GM23338 (cell line): ENCODE results near the gene CLSTN2. TPM values are rescaled to one million over a fixed set of nuclear protein-coding genes. Genes with fewer than 3 reads are reported as not detected.

Experiments used
- ATAC-seq: fragments of 200-7000 bp; cut with Tn5 transposase; 3 replicates; pipeline ENCODE4 v1.9.1; 2020
- DNase-seq: peaks from one replicate; pipeline ENCODE4 v3.0.0-alpha.2; 2015; ENCODE audit warnings: low spot score
- H2AFZ ChIP-seq: fragments of 200-600 bp; sonication (generic); 2 replicates; pipeline ENCODE4 v1.8.0; 2016; ENCODE audit warnings: antibody characterized with exemption, mild to moderate bottlenecking, moderate library complexity
- H3F3A ChIP-seq: fragments of 200-600 bp; sonication (generic); replicated peaks from 2 replicates; pipeline ENCODE4 v1.8.0; 2017; ENCODE audit warnings: antibody characterized with exemption, mixed run types, low read depth
- H3K27ac ChIP-seq: fragments of 200-600 bp; sonication (generic); 2 replicates; pipeline ENCODE4 v1.6.1; 2016; ENCODE audit warnings: low read depth
- H3K27me3 ChIP-seq: fragments of 200-600 bp; sonication (generic); 2 replicates; pipeline ENCODE4 v1.8.0; 2016; ENCODE audit warnings: mild to moderate bottlenecking, mixed run types, moderate library complexity; ENCODE audit not compliant: insufficient read depth
- H3K36me3 ChIP-seq: fragments of 200-600 bp; sonication (generic); 2 replicates; pipeline ENCODE4 v1.8.0; 2016; ENCODE audit warnings: mild to moderate bottlenecking; ENCODE audit not compliant: insufficient read depth
- H3K4me1 ChIP-seq: fragments of 200-600 bp; sonication (generic); 2 replicates; pipeline ENCODE4 v1.8.0; 2016; ENCODE audit warnings: mild to moderate bottlenecking, moderate library complexity; ENCODE audit not compliant: insufficient read depth
- H3K4me2 ChIP-seq: fragments of 200-600 bp; sonication (generic); 2 replicates; pipeline ENCODE4 v1.7.1; 2017; ENCODE audit warnings: mixed run types
- H3K4me3 ChIP-seq: fragments of 200-600 bp; sonication (generic); 2 replicates; pipeline ENCODE4 v1.6.1; 2016; ENCODE audit warnings: mixed run types
- H3K79me2 ChIP-seq: fragments of 200-600 bp; sonication (generic); replicated peaks from 2 replicates; pipeline ENCODE4 v1.8.0; 2017; ENCODE audit warnings: mild to moderate bottlenecking; ENCODE audit not compliant: insufficient read depth
- H3K9me2 ChIP-seq: fragments of 200-600 bp; sonication (generic); 2 replicates; pipeline ENCODE4 v1.8.0; 2017; ENCODE audit not compliant: insufficient read depth
- H4K20me1 ChIP-seq: fragments of 200-600 bp; sonication (generic); replicated peaks from 2 replicates; pipeline ENCODE4 v1.8.0; 2017; ENCODE audit warnings: mild to moderate bottlenecking; ENCODE audit not compliant: insufficient read depth
- H3K27ac Mint-ChIP-seq: 2 replicates; pipeline ENCODE4 v1.8.0; 2020; ENCODE audit warnings: inconsistent platforms, mild to moderate bottlenecking, moderate library complexity, mixed read lengths
- H3K27me3 Mint-ChIP-seq: 3 replicates; pipeline ENCODE4 v1.8.0; 2022; ENCODE audit warnings: low read depth, mild to moderate bottlenecking, moderate library complexity, mixed read lengths, inconsistent platforms; ENCODE audit not compliant: insufficient read depth, poor library complexity
- H3K36me3 Mint-ChIP-seq: 3 replicates; pipeline ENCODE4 v1.8.0; 2021; ENCODE audit warnings: low read depth, mild to moderate bottlenecking, inconsistent platforms, moderate library complexity, mixed read lengths
- H3K4me1 Mint-ChIP-seq: 3 replicates; pipeline ENCODE4 v1.8.0; 2020; ENCODE audit warnings: mild to moderate bottlenecking, inconsistent platforms, mixed read lengths
- H3K4me3 Mint-ChIP-seq: 3 replicates; pipeline ENCODE4 v1.8.0; 2021; ENCODE audit warnings: moderate library complexity, mild to moderate bottlenecking, inconsistent platforms, mixed read lengths
- H3K9me3 Mint-ChIP-seq: 3 replicates; pipeline ENCODE4 v1.8.0; 2020; ENCODE audit warnings: moderate library complexity, mild to moderate bottlenecking, inconsistent platforms, mixed read lengths
- CREB1 ChIP-seq: fragments of 250-450 bp; sonication (Bioruptor Pico); IDR thresholded peaks from 2 replicates; pipeline ENCODE4 v1.5.0; 2020; ENCODE audit warnings: low read depth, mild to moderate bottlenecking, moderate library complexity
- CTCF ChIP-seq, 2 experiments: fragments of 200-600 bp in 1 of 2; sonication (generic) in 1 of 2; conservative IDR thresholded peaks; 2 replicates each; pipeline versions ENCODE4 v1.5.1 to v1.6.1; 2016 to 2017; ENCODE audit warnings: antibody characterized with exemption in 2 of 2, low read depth in 2 of 2, mild to moderate bottlenecking in 2 of 2, moderate library complexity in 1 of 2
- EZH2 ChIP-seq: fragments of 200-600 bp; sonication (generic); IDR thresholded peaks from one replicate; pipeline ENCODE4 v1.8.0; 2017; ENCODE audit warnings: antibody characterized with exemption, mild to moderate bottlenecking, low read depth; ENCODE audit not compliant: unreplicated experiment
- EZH2phosphoT487 ChIP-seq: fragments of 200-600 bp; sonication (generic); IDR thresholded peaks from one replicate; pipeline ENCODE4 v1.8.1; 2018; ENCODE audit warnings: antibody characterized with exemption; ENCODE audit not compliant: unreplicated experiment
- JUNB ChIP-seq: IDR thresholded peaks from one replicate; pipeline ENCODE4 v1.6.1; 2016; ENCODE audit warnings: antibody characterized with exemption; ENCODE audit not compliant: unreplicated experiment
- NANOG ChIP-seq: IDR thresholded peaks from 2 replicates; pipeline ENCODE4 v1.6.1; 2016; ENCODE audit warnings: antibody characterized with exemption, borderline replicate concordance
- POLR2AphosphoS5 ChIP-seq: IDR thresholded peaks from 2 replicates; pipeline ENCODE4 v1.6.1; 2016; ENCODE audit warnings: antibody characterized with exemption, low read depth
- REST ChIP-seq: IDR thresholded peaks from one replicate; pipeline ENCODE4 v1.6.1; 2018; ENCODE audit warnings: antibody characterized with exemption; ENCODE audit not compliant: unreplicated experiment
- STAT1 ChIP-seq: IDR thresholded peaks from one replicate; pipeline ENCODE4 v1.6.1; 2016; ENCODE audit warnings: antibody characterized with exemption; ENCODE audit not compliant: unreplicated experiment
- ZNF114 ChIP-seq: fragments of 250-450 bp; sonication (Bioruptor Pico); IDR thresholded peaks from 2 replicates; pipeline ENCODE4 v1.5.0; 2020; ENCODE audit warnings: mild to moderate bottlenecking, moderate library complexity
- ZNF331 ChIP-seq: fragments of 250-450 bp; sonication (Bioruptor Pico); IDR thresholded peaks from 2 replicates; pipeline ENCODE4 v1.5.0; 2020; ENCODE audit warnings: low read depth, mild to moderate bottlenecking, moderate library complexity
- ZNF462 ChIP-seq: fragments of 250-450 bp; sonication (Bioruptor Pico); IDR thresholded peaks from 2 replicates; pipeline ENCODE4 v1.5.0; 2020; ENCODE audit warnings: mild to moderate bottlenecking, moderate library complexity
- polyA plus RNA-seq: library from polyadenylated mRNA; unstranded; fragments of >200 nt; fragmentation: Nextera tagmentation; extraction: Ambion mirVana; gene quantifications from 2 replicates; pipeline ENCODE4 v1.2.1, GENCODE V29; 2016
- total RNA-seq: library from RNA; depleted of rRNA; stranded (reverse); fragments of >200 nt; shearing (Covaris generic); gene quantifications from 2 replicates; pipeline ENCODE4 v1.2.3, GENCODE V29; 2014
- TF ChIP-seq, protein P1 (sequence below): IDR thresholded peaks from 2 replicates; pipeline ENCODE4 v1.6.1; 2016; ENCODE audit warnings: antibody characterized with exemption

The CLSTN2 gene
- total and polyA plus RNA-seq, 2 experiments from 2014 or later: 0.11 to 0.83 TPM

DNA sequence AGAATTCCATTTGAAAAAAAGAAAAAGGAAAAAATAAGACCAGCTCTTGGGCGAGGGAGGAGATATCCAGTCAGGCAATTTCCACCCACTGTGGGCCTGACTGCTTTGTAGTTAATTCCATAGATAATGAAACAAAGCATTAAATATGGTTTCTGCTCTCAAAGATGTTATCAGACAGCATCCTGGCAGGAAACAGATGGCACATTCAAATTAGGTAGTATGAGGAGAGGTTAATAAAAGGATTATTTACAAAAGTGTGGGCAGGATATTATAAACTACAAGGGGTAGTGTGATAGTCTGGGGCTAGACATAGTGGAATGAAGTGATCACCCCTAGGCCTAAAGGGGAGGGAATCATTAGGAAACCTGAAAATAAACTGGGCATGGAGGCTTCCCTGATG lies 193.2 kb downstream of the CLSTN2 start:
- Mint-ChIP-seq H3K36me3 (no peaks in the 10 kb centered on the region), H3K9me3 (no peaks in the 10 kb centered on the region)
- ATAC-seq: no peak

More for the DNA sequence above, 193.2 kb downstream of the CLSTN2 start:
- no peak overlapping the region for H3K4me3 ChIP-seq
- no peaks in the 10 kb centered on the region for H3K36me3 ChIP-seq
- Mint-ChIP-seq H3K4me1 (peaks cover 12% of the 10 kb centered on the region), H3K27ac (no peak overlapping the region), H3K4me3 (no peak overlapping the region), H3K27me3 (peaks cover 6% of the 10 kb centered on the region)
- no peaks in the 10 kb centered on the region for H3K79me2 ChIP-seq
- H2AFZ ChIP-seq: no peak overlapping the region
- H3K27ac ChIP-seq: no peak overlapping the region
- H4K20me1 ChIP-seq: no peaks in the 10 kb centered on the region
- no peaks in the 10 kb centered on the region for H3F3A ChIP-seq
- H3K4me1 ChIP-seq: no peaks in the 10 kb centered on the region
- DNase-seq: no peak
- H3K4me2 ChIP-seq: no peak overlapping the region
- H3K27me3 ChIP-seq: no peaks in the 10 kb centered on the region
- H3K9me2 ChIP-seq: 0 out of 2 replicates have a peak, but pooled peaks cover 6% of the 10 kb centered on the region
- TF ChIP-seq REST (no peak), NANOG (no peak), EZH2 (no peak), EZH2phosphoT487 (no peak), JUNB (no peak), POLR2AphosphoS5 (no peak), ZNF331 (CRISPR knock-in tag) (no peak), STAT1 (no peak), CREB1 (CRISPR knock-in tag) (no peak), ZNF462 (CRISPR knock-in tag) (no peak), CTCF (conservative IDR thresholded peaks at IDR 0.05; ENCODE audit: low read depth in 2 of 2) (no peak), ZNF114 (CRISPR knock-in tag) (no peak)
- TF ChIP-seq, protein P1, sequence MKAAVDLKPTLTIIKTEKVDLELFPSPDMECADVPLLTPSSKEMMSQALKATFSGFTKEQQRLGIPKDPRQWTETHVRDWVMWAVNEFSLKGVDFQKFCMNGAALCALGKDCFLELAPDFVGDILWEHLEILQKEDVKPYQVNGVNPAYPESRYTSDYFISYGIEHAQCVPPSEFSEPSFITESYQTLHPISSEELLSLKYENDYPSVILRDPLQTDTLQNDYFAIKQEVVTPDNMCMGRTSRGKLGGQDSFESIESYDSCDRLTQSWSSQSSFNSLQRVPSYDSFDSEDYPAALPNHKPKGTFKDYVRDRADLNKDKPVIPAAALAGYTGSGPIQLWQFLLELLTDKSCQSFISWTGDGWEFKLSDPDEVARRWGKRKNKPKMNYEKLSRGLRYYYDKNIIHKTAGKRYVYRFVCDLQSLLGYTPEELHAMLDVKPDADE: no peak
